Cardiac muscle cell (in vitro differentiated cells and primary cell): Measurements from ENCODE around the gene CELSR1. TPM values are rescaled to one million over a fixed set of nuclear protein-coding genes. Genes with fewer than 3 reads are reported as not detected.
A peak's percentile ranks its signal among the peaks of the same experiment; 100 is the strongest.

Experiments used
- DNase-seq, 2 donors: peaks; one replicate each; pipeline versions ENCODE4 v3.0.0 to v3.0.0-alpha.2; 2010 to 2017; ENCODE audit warnings: low read depth in 1 of 2, low spot score in 1 of 2
- H3K27ac ChIP-seq: fragments of 200-600 bp; sonication (generic); 2 replicates; pipeline ENCODE4 v1.5.1; 2016
- H3K27me3 ChIP-seq: fragments of 200-600 bp; sonication (generic); 2 replicates; pipeline ENCODE4 v1.6.0; 2016; ENCODE audit warnings: control low read depth
- H3K36me3 ChIP-seq: fragments of 200-600 bp; sonication (generic); 2 replicates; pipeline ENCODE4 v1.5.1; 2016; ENCODE audit warnings: control low read depth
- H3K4me1 ChIP-seq: fragments of 200-600 bp; sonication (generic); 2 replicates; pipeline ENCODE4 v1.8.1; 2017; ENCODE audit warnings: low read depth, mild to moderate bottlenecking, mixed run types
- H3K4me3 ChIP-seq: fragments of 200-600 bp; sonication (generic); 2 replicates; pipeline ENCODE4 v1.5.1; 2016; ENCODE audit warnings: mild to moderate bottlenecking
- H3K9me3 ChIP-seq: fragments of 200-600 bp; sonication (generic); 2 replicates; pipeline ENCODE4 v1.5.1; 2017; ENCODE audit warnings: low read depth, mild to moderate bottlenecking, control low read depth
- polyA plus RNA-seq: library from polyadenylated mRNA; unstranded; fragments of >200 nt; fragmentation: Nextera tagmentation; extraction: Ambion mirVana; gene quantifications from 2 replicates; pipeline ENCODE4 v1.2.1, GENCODE V29; 2016
- total RNA-seq: library from RNA; depleted of rRNA; stranded (reverse); fragments of >200 nt; gene quantifications from 2 replicates; pipeline ENCODE4 v1.2.3, GENCODE V29; 2016
- TF ChIP-seq, protein P1 (sequence below): IDR thresholded peaks from 2 replicates; pipeline ENCODE4 v1.5.1; 2012; ENCODE audit warnings: low read depth, mild to moderate bottlenecking, low read length

CELSR1 gene
- total and polyA plus RNA-seq, 2 experiments from 2014 or later, result 9.0 to 37.4 TPM

DNA sequence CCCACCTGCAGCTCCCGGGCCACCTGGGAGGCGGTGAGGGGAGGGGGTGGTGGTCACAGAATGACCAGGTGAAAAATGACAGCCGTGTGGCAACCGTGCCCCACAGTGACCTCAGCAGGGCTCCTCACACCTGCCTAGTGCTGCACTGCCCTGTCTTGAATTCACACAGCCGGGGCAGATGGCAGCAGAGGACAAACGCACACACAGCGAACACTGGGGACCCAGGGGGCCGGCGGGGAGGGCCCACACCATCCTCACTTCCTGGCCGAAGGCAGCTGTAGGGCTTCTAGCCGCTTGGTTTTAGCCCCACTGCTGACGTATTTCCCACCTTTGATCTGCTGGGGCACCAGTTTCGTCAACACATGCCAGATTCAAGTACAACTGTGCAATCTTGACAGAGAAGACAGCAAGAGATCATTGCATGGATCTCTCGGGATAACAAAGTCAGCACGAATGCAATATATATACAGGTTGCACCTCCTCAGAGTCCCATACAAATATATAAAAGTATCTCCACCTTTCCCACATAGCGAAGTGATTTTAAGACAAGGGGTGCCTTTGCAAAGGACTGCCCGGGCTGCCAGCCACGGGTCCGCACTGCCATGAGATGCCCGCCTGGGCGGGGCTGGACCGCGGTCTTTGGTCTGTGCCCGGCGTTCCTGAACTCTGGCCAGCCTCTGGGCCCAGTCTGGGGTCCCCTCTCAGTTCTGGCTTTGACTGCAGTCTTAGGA lies 175.1 kb downstream of the CELSR1 start:
- DNase-seq, result peak in 1 of 2 donors; percentile 8

DNA sequence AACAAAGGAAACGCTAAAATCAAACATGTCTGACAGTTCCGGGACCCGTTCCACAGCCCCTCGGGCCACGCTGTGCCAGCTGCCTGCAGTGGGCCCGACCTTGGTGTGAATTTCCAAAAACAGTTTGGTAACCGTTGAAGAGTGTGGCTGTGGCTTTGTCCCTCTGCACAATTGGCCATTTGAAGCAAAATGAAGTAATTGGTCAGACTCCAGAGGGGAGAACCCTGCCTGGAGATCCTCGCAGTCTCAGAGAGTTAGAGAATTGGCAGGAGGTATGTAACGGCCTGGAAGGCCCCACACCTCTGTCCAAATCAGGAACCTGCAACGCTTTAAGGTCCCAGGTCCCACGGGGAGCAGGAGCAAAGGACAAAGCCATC lies 175.6 kb downstream of the CELSR1 start:
- Histone ChIP-seq H3K27me3 (no peaks in the 10 kb centered on the region), H3K4me1 (no peaks in the 10 kb centered on the region), H3K9me3 (no peaks in the 10 kb centered on the region), H3K4me3 (no peak overlapping the region), H3K27ac (peak overlapping the region; percentile 48), H3K36me3 (peaks cover 6% of the 10 kb centered on the region)
- TF ChIP-seq, protein P1, sequence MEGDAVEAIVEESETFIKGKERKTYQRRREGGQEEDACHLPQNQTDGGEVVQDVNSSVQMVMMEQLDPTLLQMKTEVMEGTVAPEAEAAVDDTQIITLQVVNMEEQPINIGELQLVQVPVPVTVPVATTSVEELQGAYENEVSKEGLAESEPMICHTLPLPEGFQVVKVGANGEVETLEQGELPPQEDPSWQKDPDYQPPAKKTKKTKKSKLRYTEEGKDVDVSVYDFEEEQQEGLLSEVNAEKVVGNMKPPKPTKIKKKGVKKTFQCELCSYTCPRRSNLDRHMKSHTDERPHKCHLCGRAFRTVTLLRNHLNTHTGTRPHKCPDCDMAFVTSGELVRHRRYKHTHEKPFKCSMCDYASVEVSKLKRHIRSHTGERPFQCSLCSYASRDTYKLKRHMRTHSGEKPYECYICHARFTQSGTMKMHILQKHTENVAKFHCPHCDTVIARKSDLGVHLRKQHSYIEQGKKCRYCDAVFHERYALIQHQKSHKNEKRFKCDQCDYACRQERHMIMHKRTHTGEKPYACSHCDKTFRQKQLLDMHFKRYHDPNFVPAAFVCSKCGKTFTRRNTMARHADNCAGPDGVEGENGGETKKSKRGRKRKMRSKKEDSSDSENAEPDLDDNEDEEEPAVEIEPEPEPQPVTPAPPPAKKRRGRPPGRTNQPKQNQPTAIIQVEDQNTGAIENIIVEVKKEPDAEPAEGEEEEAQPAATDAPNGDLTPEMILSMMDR, result no peak
- no peak for DNase-seq

More for the DNA sequence above, 175.1 kb downstream of the CELSR1 start:
- TF ChIP-seq, protein P1, result no peak
- H3K27ac ChIP-seq, result peak overlapping the region; percentile 48
- no peaks in the 10 kb centered on the region for H3K9me3 ChIP-seq
- no peak overlapping the region for H3K4me3 ChIP-seq
- no peaks in the 10 kb centered on the region for H3K4me1 ChIP-seq
- no peaks in the 10 kb centered on the region for H3K27me3 ChIP-seq
- peaks cover 6% of the 10 kb centered on the region for H3K36me3 ChIP-seq

DNA sequence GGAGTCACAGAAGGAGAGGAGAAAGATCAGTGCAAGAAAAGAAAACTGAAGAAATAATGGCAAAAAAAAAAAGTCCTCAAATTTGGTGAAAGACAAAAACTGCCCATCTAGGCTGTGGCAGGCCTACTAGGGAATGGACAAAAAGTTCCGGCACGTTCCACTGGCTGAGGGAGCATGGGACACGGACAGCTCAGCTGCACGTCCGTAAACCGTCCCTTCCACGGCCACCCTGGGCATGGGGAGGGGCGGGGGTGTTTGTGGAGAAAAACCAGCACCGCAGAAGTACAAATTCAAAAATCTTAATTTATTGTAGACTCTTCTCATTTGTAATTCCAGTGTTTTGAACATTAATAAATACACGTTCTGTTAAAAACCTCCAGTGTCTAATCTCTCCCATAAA lies 176.5 kb downstream of the CELSR1 start:
- TF ChIP-seq, protein P1, result no peak
- no peak overlapping the region for H3K4me3 ChIP-seq
- H3K27ac ChIP-seq, result no peak overlapping the region
- no peaks in the 10 kb centered on the region for H3K9me3 ChIP-seq
- H3K4me1 ChIP-seq, result no peaks in the 10 kb centered on the region
- no peak for DNase-seq
- peaks cover 11% of the 10 kb centered on the region for H3K36me3 ChIP-seq
- no peaks in the 10 kb centered on the region for H3K27me3 ChIP-seq

DNA sequence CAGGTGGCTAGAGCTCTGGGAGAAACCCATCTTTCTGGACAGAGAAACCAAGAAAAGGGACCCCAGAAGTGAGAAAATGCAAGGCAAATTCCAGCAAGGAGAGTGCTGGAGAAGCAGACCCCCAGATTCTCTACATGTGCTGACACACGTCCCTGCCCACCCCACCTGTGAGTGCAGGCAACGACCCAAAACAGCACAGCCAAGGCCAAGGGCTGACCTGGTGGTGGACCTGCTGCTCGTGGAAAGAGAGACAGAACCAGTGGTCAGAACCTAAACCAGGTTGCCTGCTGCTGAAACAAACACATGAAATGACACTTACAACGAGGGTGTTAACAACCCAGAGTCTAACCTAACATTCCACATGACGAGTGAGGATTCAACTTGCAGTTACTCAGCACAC lies 177.3 kb downstream of the CELSR1 start:
- Histone ChIP-seq H3K4me3 (no peak overlapping the region), H3K4me1 (no peaks in the 10 kb centered on the region), H3K27ac (peak overlapping the region; percentile 62), H3K9me3 (no peaks in the 10 kb centered on the region), H3K36me3 (peaks cover 9% of the 10 kb centered on the region), H3K27me3 (no peaks in the 10 kb centered on the region)
- DNase-seq, result no peak
- TF ChIP-seq, protein P1, result no peak

DNA sequence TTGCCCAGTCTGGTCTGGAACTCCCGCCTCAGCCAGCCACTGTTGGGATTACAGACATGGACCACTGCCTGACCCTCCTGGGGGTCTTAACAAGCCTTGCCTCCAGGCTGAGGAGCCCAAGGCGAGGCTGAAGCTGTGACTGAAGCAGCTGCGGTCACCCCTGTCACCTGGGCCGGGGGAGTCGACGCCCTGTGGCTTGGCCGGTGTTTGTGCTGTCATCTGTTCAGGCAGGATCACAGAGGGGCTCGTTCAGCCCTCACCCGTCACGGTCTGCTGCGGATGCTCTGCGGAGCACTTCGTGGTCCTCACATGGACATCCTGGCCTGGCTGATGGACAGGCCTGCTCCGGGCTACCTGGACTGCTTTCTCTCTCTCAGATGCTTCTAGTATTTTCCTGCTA lies 178.1 kb downstream of the CELSR1 start:
- TF ChIP-seq, protein P1, result no peak
- no peaks in the 10 kb centered on the region for H3K9me3 ChIP-seq
- H3K27me3 ChIP-seq, result no peaks in the 10 kb centered on the region
- peaks cover 13% of the 10 kb centered on the region for H3K36me3 ChIP-seq
- H3K4me3 ChIP-seq, result no peak overlapping the region
- no peak for DNase-seq
- peak overlapping the region; percentile 62 for H3K27ac ChIP-seq
- H3K4me1 ChIP-seq, result no peaks in the 10 kb centered on the region
